Head of caudate nucleus (tissue), 42 donors: ENCODE results near the gene ZNF22.

ENCODE experiments used
- DNase-seq, 42 donors: peaks; one replicate each; pipeline versions ENCODE4 v3.0.0 to v3.0.0-alpha.2; 2020 to 2021; ENCODE audit warnings: mixed read lengths in 7 of 42
- intact Hi-C: fragments of 100-400 bp; cut with DNase I; formaldehyde crosslinking; loops from one replicate; pipeline ENCODE4 v1.15.0; 2022

The ZNF22 gene

DNA sequence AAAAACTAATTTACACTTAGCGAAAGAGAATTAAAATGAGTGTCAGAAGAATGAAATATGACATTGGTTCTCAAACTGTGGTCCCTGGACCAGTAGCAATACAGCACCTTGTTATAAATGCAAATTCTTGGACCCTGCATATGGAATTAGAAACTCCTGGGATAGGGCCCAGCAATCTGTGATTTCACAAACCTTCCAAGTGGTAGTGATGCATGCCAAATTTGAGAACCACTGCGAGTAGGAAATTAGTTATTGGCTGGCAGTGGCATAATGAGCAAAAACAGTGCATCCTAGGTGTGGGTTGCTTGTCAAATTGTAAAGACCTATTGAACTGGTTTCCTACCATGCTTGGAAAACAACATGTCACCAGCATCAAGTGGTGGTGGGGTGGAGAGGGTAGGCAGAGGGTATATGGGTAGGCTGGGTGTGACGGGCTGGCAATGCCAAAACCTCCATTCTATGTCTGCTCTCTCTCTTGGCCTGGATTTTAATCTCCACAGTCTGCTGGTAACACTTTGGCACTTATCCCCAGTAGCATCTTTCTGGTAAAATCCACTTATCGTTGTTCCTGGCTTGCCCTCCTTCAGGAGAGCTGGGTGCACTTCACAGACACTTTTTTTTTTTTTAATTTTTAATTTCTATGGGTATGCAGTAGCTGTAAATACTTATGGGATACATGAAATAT lies 50.0 kb downstream of the ZNF22 start:
- intact Hi-C loops, result no loop called here
- no peak for DNase-seq

DNA sequence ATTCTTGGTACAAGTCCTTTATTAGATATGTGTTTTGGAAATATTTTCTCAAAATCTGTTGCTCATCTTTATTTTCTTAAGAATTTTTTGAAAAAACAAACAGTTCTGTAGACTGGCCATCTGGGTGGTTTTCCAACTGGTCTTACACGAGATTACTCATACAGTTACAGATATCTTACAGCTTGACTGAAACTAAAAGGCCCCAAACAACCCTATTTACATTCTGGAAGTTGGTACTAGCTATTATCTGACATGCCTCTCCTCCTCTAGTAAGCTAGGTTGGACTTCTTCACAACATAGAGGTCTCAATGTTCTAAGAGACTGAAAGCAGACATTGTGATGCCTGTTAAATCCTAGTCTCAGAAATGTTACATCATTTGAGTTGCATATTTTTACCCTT lies 52.0 kb downstream of the ZNF22 start:
- intact Hi-C loops, result no loop called here
- DNase-seq, result no peak

DNA sequence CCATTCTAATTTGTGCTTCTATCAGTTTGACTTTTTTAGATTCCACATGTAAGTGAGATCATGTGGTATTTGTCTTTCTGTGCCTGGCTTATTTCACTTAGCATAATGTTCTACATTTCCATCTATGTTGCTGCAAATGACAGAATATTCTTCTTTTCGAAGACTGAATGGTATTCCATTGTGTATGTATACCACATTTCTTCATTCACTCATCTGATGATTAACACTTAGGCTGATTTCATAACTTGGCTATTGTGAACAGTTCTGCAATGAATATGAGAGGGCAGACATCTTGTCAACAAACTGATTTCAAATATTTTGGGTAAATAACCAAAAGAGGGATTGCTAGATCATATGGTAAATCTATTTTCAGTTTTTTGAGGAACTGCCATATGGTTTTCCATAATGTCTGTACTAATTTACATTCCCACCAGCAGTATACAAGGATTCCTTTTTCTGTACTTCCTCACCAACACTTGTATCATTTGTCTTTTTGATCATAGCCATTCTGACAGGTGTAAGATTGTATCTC lies 52.9 kb downstream of the ZNF22 start:
- intact Hi-C loops, result no loop called here
- no peak for DNase-seq
